Keratinocyte (primary cell): ENCODE measurements around the gene TAF1D. TPM values are rescaled to one million over a fixed set of nuclear protein-coding genes. Genes with fewer than 3 reads are reported as not detected.

Experiments
- DNase-seq: peaks from one replicate; pipeline ENCODE4 v3.0.0-alpha.2; 2011; ENCODE audit warnings: low read depth, missing footprints, low spot score
- FAIRE-seq: peaks from 2 replicates; lab custom pipeline; 2011; peaks lifted over from hg19 to GRCh38; lab: Jason Lieb, UNC
- H2AFZ ChIP-seq: 2 replicates; pipeline ENCODE4 v1.6.0; 2012; ENCODE audit warnings: low read length, control low read depth, inconsistent platforms; ENCODE audit not compliant: control insufficient read depth
- H3K27ac ChIP-seq: 2 replicates; pipeline ENCODE4 v1.5.1; 2011; ENCODE audit warnings: low read length; ENCODE audit not compliant: control insufficient read depth, insufficient read depth
- H3K27me3 ChIP-seq: 3 replicates; pipeline ENCODE4 v1.6.0; 2011; ENCODE audit warnings: low read length; ENCODE audit not compliant: control insufficient read depth, insufficient read depth; ENCODE audit errors: extremely low read depth
- H3K36me3 ChIP-seq, 2 experiments: 2 replicates in 1 of 2; 3 replicates in 1 of 2; pipeline ENCODE4 v1.5.1; 2011; ENCODE audit warnings: low read length in 2 of 2, mild to moderate bottlenecking in 1 of 2; ENCODE audit not compliant: control insufficient read depth in 2 of 2, insufficient read depth in 2 of 2; ENCODE audit errors: extremely low read depth in 1 of 2
- H3K4me1 ChIP-seq: 3 replicates; pipeline ENCODE4 v1.5.1; 2011; ENCODE audit warnings: low read length; ENCODE audit not compliant: control insufficient read depth, insufficient read depth; ENCODE audit errors: extremely low read depth
- H3K4me2 ChIP-seq: 3 replicates; pipeline ENCODE4 v1.6.0; 2011; ENCODE audit warnings: low read depth, low read length; ENCODE audit not compliant: control insufficient read depth, insufficient read depth; ENCODE audit errors: extremely low read depth
- H3K4me3 ChIP-seq, 3 experiments: fragments of 200-600 bp in 1 of 3; sonication (generic) in 1 of 3; 2 replicates in 2 of 3; 3 replicates in 1 of 3; pipeline ENCODE4 v1.5.1; 2011 to 2016; ENCODE audit warnings: low read length in 3 of 3, mild to moderate bottlenecking in 3 of 3, control low read depth in 2 of 3, inconsistent platforms in 1 of 3, low read depth in 1 of 3, mixed read lengths in 1 of 3, mixed run types in 1 of 3, moderate library complexity in 1 of 3; ENCODE audit not compliant: control insufficient read depth in 2 of 3, insufficient read depth in 2 of 3; ENCODE audit errors: extremely low read depth in 1 of 3
- H3K79me2 ChIP-seq: 2 replicates; pipeline ENCODE4 v1.6.0; 2012; ENCODE audit warnings: low read length; ENCODE audit not compliant: control insufficient read depth, insufficient read depth
- H3K9ac ChIP-seq: 3 replicates; pipeline ENCODE4 v1.6.0; 2011; ENCODE audit warnings: low read length; ENCODE audit not compliant: control insufficient read depth, insufficient read depth; ENCODE audit errors: extremely low read depth
- H3K9me1 ChIP-seq: 3 replicates; pipeline ENCODE4 v1.6.0; 2011; ENCODE audit warnings: low read length; ENCODE audit not compliant: control insufficient read depth, insufficient read depth; ENCODE audit errors: extremely low read depth
- H3K9me3 ChIP-seq: 2 replicates; pipeline ENCODE4 v1.5.1; 2012; ENCODE audit warnings: low read depth, low read length; ENCODE audit not compliant: control insufficient read depth
- H4K20me1 ChIP-seq: 3 replicates; pipeline ENCODE4 v1.6.0; 2011; ENCODE audit warnings: low read length; ENCODE audit not compliant: control insufficient read depth, insufficient read depth; ENCODE audit errors: extremely low read depth
- EZH2 ChIP-seq: IDR thresholded peaks from one replicate; pipeline ENCODE4 v1.6.1; 2012; ENCODE audit warnings: inconsistent platforms, mild to moderate bottlenecking, low read length, moderate library complexity
- dilution Hi-C: fragments of 300-500 bp; cut with MboI; formaldehyde crosslinking; loops from one replicate; pipeline ENCODE4 v1.7.0; 2020; ENCODE audit warnings: low sequenced_read_pairs; ENCODE audit not compliant: extremely low pct_ligation_motif_present
- polyA plus RNA-seq, 5 experiments: library from polyadenylated mRNA; depleted of rRNA in 3 of 5; stranded (reverse) in 3 of 5; stranded (forward) in 1 of 5; unstranded in 1 of 5; fragments of >200 nt; gene quantifications; 1 replicate in 1 of 5; 2 replicates in 3 of 5; 3 replicates in 1 of 5; pipeline versions ENCODE4 v1.2.1 to v1.2.3, GENCODE V29; 2011 to 2012; ENCODE audit warnings: missing spikeins in 2 of 5, low read depth in 1 of 5, low replicate concordance in 1 of 5
- TF ChIP-seq, protein P1 (sequence below), 3 experiments: IDR thresholded peaks in 1 of 3; conservative IDR thresholded peaks in 1 of 3; optimal IDR thresholded peaks in 1 of 3; 2 replicates in 2 of 3; 3 replicates in 1 of 3; pipeline versions ENCODE3 to v1.5.1; 2011; ENCODE audit warnings: low read length in 3 of 3, mild to moderate bottlenecking in 3 of 3, moderate library complexity in 2 of 3, control low read depth in 1 of 3, inconsistent platforms in 1 of 3; ENCODE audit not compliant: insufficient read depth in 2 of 3; ENCODE audit errors: extremely low read depth in 1 of 3

Gene TAF1D
- polyA plus RNA-seq, 1 donor (not counting 4 experiments of a cell fraction or from before 2014, with no cell fraction given), result 224 TPM

GRCh38 chr11:93710239-93710638 is 31.1 kb downstream of the TAF1D start:
- H4K20me1 ChIP-seq, result no peaks in the 10 kb centered on the region
- H3K4me2 ChIP-seq, result no peak overlapping the region
- FAIRE-seq, result no peak
- H3K9me3 ChIP-seq, result no peaks in the 10 kb centered on the region
- peaks cover 4 to 5% of the 10 kb centered on the region in 2 experiments for H3K36me3 ChIP-seq
- no peaks in the 10 kb centered on the region for H3K4me1 ChIP-seq
- no peak overlapping the region for H3K4me3 ChIP-seq
- dilution Hi-C loops, result no loop called here
- H3K27ac ChIP-seq, result no peak overlapping the region
- peaks cover 3% of the 10 kb centered on the region for H3K79me2 ChIP-seq
- no peaks in the 10 kb centered on the region for H3K27me3 ChIP-seq
- H3K9ac ChIP-seq, result no peak overlapping the region
- TF ChIP-seq EZH2, result no peak
- TF ChIP-seq, protein P1, sequence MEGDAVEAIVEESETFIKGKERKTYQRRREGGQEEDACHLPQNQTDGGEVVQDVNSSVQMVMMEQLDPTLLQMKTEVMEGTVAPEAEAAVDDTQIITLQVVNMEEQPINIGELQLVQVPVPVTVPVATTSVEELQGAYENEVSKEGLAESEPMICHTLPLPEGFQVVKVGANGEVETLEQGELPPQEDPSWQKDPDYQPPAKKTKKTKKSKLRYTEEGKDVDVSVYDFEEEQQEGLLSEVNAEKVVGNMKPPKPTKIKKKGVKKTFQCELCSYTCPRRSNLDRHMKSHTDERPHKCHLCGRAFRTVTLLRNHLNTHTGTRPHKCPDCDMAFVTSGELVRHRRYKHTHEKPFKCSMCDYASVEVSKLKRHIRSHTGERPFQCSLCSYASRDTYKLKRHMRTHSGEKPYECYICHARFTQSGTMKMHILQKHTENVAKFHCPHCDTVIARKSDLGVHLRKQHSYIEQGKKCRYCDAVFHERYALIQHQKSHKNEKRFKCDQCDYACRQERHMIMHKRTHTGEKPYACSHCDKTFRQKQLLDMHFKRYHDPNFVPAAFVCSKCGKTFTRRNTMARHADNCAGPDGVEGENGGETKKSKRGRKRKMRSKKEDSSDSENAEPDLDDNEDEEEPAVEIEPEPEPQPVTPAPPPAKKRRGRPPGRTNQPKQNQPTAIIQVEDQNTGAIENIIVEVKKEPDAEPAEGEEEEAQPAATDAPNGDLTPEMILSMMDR (optimal IDR thresholded peaks at IDR 0.05 in 1 of 3, IDR thresholded peaks at IDR 0.05 in 1 of 3, conservative IDR thresholded peaks at IDR 0.05 in 1 of 3; ENCODE audit: extremely low read depth in 1 of 3, insufficient read depth in 2 of 3, low read length in 3 of 3), result no peak
- DNase-seq, result no peak
- H3K9me1 ChIP-seq, result no peaks in the 10 kb centered on the region
- no peak overlapping the region for H2AFZ ChIP-seq

GRCh38 chr11:93704237-93704636 is 37.1 kb downstream of the TAF1D start:
- Histone ChIP-seq H3K9ac (no peak overlapping the region), H3K4me3 (no peak overlapping the region), H3K9me3 (no peaks in the 10 kb centered on the region), H3K4me2 (no peak overlapping the region), H3K27ac (no peak overlapping the region), H3K36me3 (peaks cover 7 to 19% of the 10 kb centered on the region in 2 experiments), H3K79me2 (no peaks in the 10 kb centered on the region), H3K27me3 (no peaks in the 10 kb centered on the region), H3K9me1 (no peaks in the 10 kb centered on the region), H4K20me1 (no peaks in the 10 kb centered on the region), H2AFZ (no peak overlapping the region), H3K4me1 (no peaks in the 10 kb centered on the region)
- TF ChIP-seq, protein P1 (optimal IDR thresholded peaks at IDR 0.05 in 1 of 3, IDR thresholded peaks at IDR 0.05 in 1 of 3, conservative IDR thresholded peaks at IDR 0.05 in 1 of 3; ENCODE audit: extremely low read depth in 1 of 3, insufficient read depth in 2 of 3, low read length in 3 of 3), result peak in 1 of 3 experiments; percentile 3
- TF ChIP-seq EZH2, result no peak
- dilution Hi-C loops, result no loop called here
- DNase-seq, result no peak
- FAIRE-seq, result no peak
